Tibial artery (tissue), 4 donors: Measurements from ENCODE around the gene PAM.

ENCODE experiments used
- DNase-seq, 2 donors: peaks; one replicate each; pipeline ENCODE4 v3.0.0-alpha.2; 2019
- H3K27ac ChIP-seq, 2 donors: fragments of 200-600 bp; sonication (generic) in 1 of 2; 1 replicate in 1 of 2; 2 replicates in 1 of 2; pipeline ENCODE4 v1.5.1; 2018 to 2019; ENCODE audit warnings: mild to moderate bottlenecking in 1 of 2
- H3K27me3 ChIP-seq, 2 donors: fragments of 200-600 bp; sonication (generic) in 1 of 2; one replicate each; pipeline versions ENCODE4 v1.5.1 to v1.6.0; 2016 to 2019
- H3K36me3 ChIP-seq, 3 donors: fragments of 200-600 bp; sonication (generic) in 2 of 3; one replicate each; pipeline ENCODE4 v1.5.1; 2016 to 2019; ENCODE audit warnings: mild to moderate bottlenecking in 2 of 3
- H3K4me1 ChIP-seq, 4 donors: fragments of 200-600 bp; sonication (generic) in 2 of 4; 1 replicate in 3 of 4; 2 replicates in 1 of 4; pipeline ENCODE4 v1.5.1; 2016 to 2019
- H3K4me3 ChIP-seq, 2 donors: fragments of 200-600 bp; sonication (generic) in 1 of 2; 1 replicate in 1 of 2; 2 replicates in 1 of 2; pipeline ENCODE4 v1.5.1; 2018 to 2019; ENCODE audit warnings: mild to moderate bottlenecking in 2 of 2
- H3K9me3 ChIP-seq, 3 donors: fragments of 200-600 bp; sonication (generic) in 1 of 3; one replicate each; pipeline ENCODE4 v1.5.1; 2016 to 2019
- CTCF ChIP-seq, 2 experiments: fragments of 200-600 bp in 1 of 2; fragments of 450-650 bp in 1 of 2; IDR thresholded peaks; one replicate each; pipeline ENCODE4 v1.5.1; 2017 to 2019; ENCODE audit warnings: antibody characterized with exemption in 2 of 2, mild to moderate bottlenecking in 1 of 2, moderate library complexity in 1 of 2
- intact Hi-C: fragments of 100-400 bp; cut with DNase I; formaldehyde crosslinking; loops from one replicate; pipeline ENCODE4 v1.15.0; 2023; ENCODE audit warnings: low total_unique reads

Gene PAM

GRCh38 chr5:102819634-102820033, 64.5 kb downstream of the PAM start:
- intact Hi-C loops: no loop called here

GRCh38 chr5:102823441-102823874, 68.4 kb downstream of the PAM start:
- H3K4me1 ChIP-seq: peaks cover 0 to 29% (median 3%) of the 10 kb centered on the region in 4 donors
- no peak overlapping the region for H3K27ac ChIP-seq
- no peak overlapping the region for H3K4me3 ChIP-seq
- H3K27me3 ChIP-seq: no peaks in the 10 kb centered on the region
- H3K36me3 ChIP-seq: no peaks in the 10 kb centered on the region
- no peaks in the 10 kb centered on the region for H3K9me3 ChIP-seq
- no peak for DNase-seq
- TF ChIP-seq CTCF (IDR thresholded peaks at IDR 0.05): no peak
- intact Hi-C loops: no loop called here

More at GRCh38 chr5:102819634-102820033, 64.5 kb downstream of the PAM start:
- Histone ChIP-seq H3K9me3 (no peaks in the 10 kb centered on the region), H3K27ac (no peak overlapping the region), H3K36me3 (no peaks in the 10 kb centered on the region), H3K4me1 (peaks cover 0 to 50% (median 6%) of the 10 kb centered on the region in 4 donors), H3K4me3 (no peak overlapping the region), H3K27me3 (no peaks in the 10 kb centered on the region)
- no peak for TF ChIP-seq CTCF (IDR thresholded peaks at IDR 0.05)
- DNase-seq: no peak

- no peaks in the 10 kb centered on the region for H3K27me3 ChIP-seq
- peaks cover 0 to 31% (median 1%) of the 10 kb centered on the region in 4 donors for H3K4me1 ChIP-seq
- intact Hi-C loops: no loop called here
- H3K4me3 ChIP-seq: no peak overlapping the region
- no peak for DNase-seq
- H3K9me3 ChIP-seq: no peaks in the 10 kb centered on the region
- no peaks in the 10 kb centered on the region for H3K36me3 ChIP-seq
- TF ChIP-seq CTCF (IDR thresholded peaks at IDR 0.05): no peak
- H3K27ac ChIP-seq: no peak overlapping the region
Observed at GRCh38 chr5:102826629-102827028, 71.5 kb downstream of the PAM start.

- H3K4me3 ChIP-seq: no peak overlapping the region
- H3K27me3 ChIP-seq: no peaks in the 10 kb centered on the region
- H3K9me3 ChIP-seq: no peaks in the 10 kb centered on the region
- TF ChIP-seq CTCF (IDR thresholded peaks at IDR 0.05): no peak
- no peak for DNase-seq
- peaks cover 0 to 26% (median 4%) of the 10 kb centered on the region in 4 donors for H3K4me1 ChIP-seq
- no peaks in the 10 kb centered on the region for H3K36me3 ChIP-seq
- intact Hi-C loops: no loop called here
- no peak overlapping the region for H3K27ac ChIP-seq
Observed at GRCh38 chr5:102830241-102830640, 75.1 kb downstream of the PAM start.

- no peak for TF ChIP-seq CTCF (IDR thresholded peaks at IDR 0.05)
Observed at GRCh38 chr5:102832445-102832844, 77.3 kb downstream of the PAM start.

GRCh38 chr5:102833146-102833545, 78.0 kb downstream of the PAM start:
- TF ChIP-seq CTCF (IDR thresholded peaks at IDR 0.05): no peak
- DNase-seq: no peak
- no peaks in the 10 kb centered on the region for H3K27me3 ChIP-seq
- H3K36me3 ChIP-seq: no peaks in the 10 kb centered on the region
- intact Hi-C loops: loop anchor here (2.0 kb wide), 1 partner anchor 18 kb away; no protein-coding TSS in a partner anchor
- no peak overlapping the region for H3K27ac ChIP-seq
- no peak overlapping the region for H3K4me3 ChIP-seq
- peaks cover 0 to 41% (median 8%) of the 10 kb centered on the region in 4 donors for H3K4me1 ChIP-seq
- H3K9me3 ChIP-seq: no peaks in the 10 kb centered on the region

More at GRCh38 chr5:102832445-102832844, 77.3 kb downstream of the PAM start:
- no peak overlapping the region for H3K27ac ChIP-seq
- no peak for DNase-seq
- H3K27me3 ChIP-seq: no peaks in the 10 kb centered on the region
- no peaks in the 10 kb centered on the region for H3K9me3 ChIP-seq
- H3K4me3 ChIP-seq: no peak overlapping the region
- intact Hi-C loops: loop anchor here (2.0 kb wide), 1 partner anchor 18 kb away; no protein-coding TSS in a partner anchor
- no peaks in the 10 kb centered on the region for H3K36me3 ChIP-seq
- peaks cover 0 to 41% (median 8%) of the 10 kb centered on the region in 4 donors for H3K4me1 ChIP-seq
